Central memory CD8-positive, alpha-beta T cell (primary cell): ENCODE measurements around the gene RASAL3.
"Not testable (repeated sequence)": the region's sequence is repeated elsewhere in the genome, so short reads cannot be mapped to it uniquely, and the experiment has no call there.

Experiments used
- ATAC-seq: fragments of 150-1000 bp; cut with Tn5 transposase; replicated peaks from 2 replicates; pipeline ENCODE4 v1.10.0; 2022; ENCODE audit warnings: mild to moderate bottlenecking, moderate FRiP score, moderate number of reproducible peaks; ENCODE audit not compliant: poor library complexity, severe bottlenecking; ENCODE audit errors: extremely low read depth
- DNase-seq, 2 donors: peaks; one replicate each; pipeline ENCODE4 v3.0.0; 2021; ENCODE audit warnings: low spot score in 2 of 2
- H3K27ac Mint-ChIP-seq: one replicate; pipeline ENCODE4 v1.8.0; 2022; ENCODE audit warnings: low read depth, mild to moderate bottlenecking, moderate library complexity, mixed read lengths
- H3K27me3 Mint-ChIP-seq: one replicate; pipeline ENCODE4 v1.8.0; 2022; ENCODE audit warnings: mixed read lengths
- H3K36me3 Mint-ChIP-seq: one replicate; pipeline ENCODE4 v1.8.0; 2022; ENCODE audit warnings: mild to moderate bottlenecking, moderate library complexity, mixed read lengths; ENCODE audit not compliant: insufficient read depth
- H3K4me1 Mint-ChIP-seq: one replicate; pipeline ENCODE4 v1.8.0; 2022; ENCODE audit warnings: mixed read lengths
- H3K4me3 Mint-ChIP-seq: one replicate; pipeline ENCODE4 v1.8.0; 2022; ENCODE audit warnings: mild to moderate bottlenecking, moderate library complexity, mixed read lengths
- H3K9me3 Mint-ChIP-seq: one replicate; pipeline ENCODE4 v1.8.0; 2022; ENCODE audit warnings: mixed read lengths

Gene RASAL3

GRCh38 chr19:15424692-15425272 lies 39.6 kb downstream of the RASAL3 start:
- no peaks in the 10 kb centered on the region for H3K9me3 Mint-ChIP-seq

GRCh38 chr19:15424121-15424520 lies 40.2 kb downstream of the RASAL3 start:
- Mint-ChIP-seq H3K4me1 (peaks cover 16% of the 10 kb centered on the region), H3K27ac (no peak overlapping the region), H3K9me3 (no peaks in the 10 kb centered on the region), H3K27me3 (no peaks in the 10 kb centered on the region), H3K36me3 (peaks cover 13% of the 10 kb centered on the region), H3K4me3 (no peak overlapping the region)
- ATAC-seq = no peak
- DNase-seq = no peak

More at GRCh38 chr19:15424692-15425272, 39.6 kb downstream of the RASAL3 start:
- no peak for ATAC-seq
- Mint-ChIP-seq H3K4me1 (peaks cover 10% of the 10 kb centered on the region), H3K36me3 (peaks cover 12% of the 10 kb centered on the region), H3K4me3 (no peak overlapping the region), H3K27me3 (no peaks in the 10 kb centered on the region), H3K27ac (no peak overlapping the region)
- DNase-seq = no peak

DNA sequence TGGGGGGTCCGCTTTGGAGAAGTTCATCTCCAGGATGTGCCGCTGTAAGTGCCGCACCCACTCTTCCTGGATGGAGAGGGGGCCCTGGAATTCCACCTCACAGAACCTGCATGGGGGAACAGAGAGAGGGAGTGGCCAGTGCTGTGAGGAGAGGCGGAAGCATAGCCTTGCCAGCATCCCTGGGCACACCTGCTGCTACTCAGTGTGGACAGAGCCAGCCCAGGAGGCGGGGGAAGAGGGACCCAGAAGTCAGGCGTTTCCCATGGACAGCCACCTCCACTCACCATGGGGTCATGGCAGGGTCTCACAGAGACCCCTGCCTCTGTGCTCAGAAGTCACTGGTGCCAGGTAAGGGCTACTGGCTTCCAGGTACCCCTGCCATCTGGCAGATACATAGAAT lies 41.2 kb downstream of the RASAL3 start:
- Mint-ChIP-seq H3K36me3 (peaks cover 15% of the 10 kb centered on the region), H3K27me3 (no peaks in the 10 kb centered on the region), H3K4me1 (peaks cover 25% of the 10 kb centered on the region), H3K9me3 (no peaks in the 10 kb centered on the region), H3K27ac (no peak overlapping the region), H3K4me3 (no peak overlapping the region)
- no peak for DNase-seq
- no peak for ATAC-seq

DNA sequence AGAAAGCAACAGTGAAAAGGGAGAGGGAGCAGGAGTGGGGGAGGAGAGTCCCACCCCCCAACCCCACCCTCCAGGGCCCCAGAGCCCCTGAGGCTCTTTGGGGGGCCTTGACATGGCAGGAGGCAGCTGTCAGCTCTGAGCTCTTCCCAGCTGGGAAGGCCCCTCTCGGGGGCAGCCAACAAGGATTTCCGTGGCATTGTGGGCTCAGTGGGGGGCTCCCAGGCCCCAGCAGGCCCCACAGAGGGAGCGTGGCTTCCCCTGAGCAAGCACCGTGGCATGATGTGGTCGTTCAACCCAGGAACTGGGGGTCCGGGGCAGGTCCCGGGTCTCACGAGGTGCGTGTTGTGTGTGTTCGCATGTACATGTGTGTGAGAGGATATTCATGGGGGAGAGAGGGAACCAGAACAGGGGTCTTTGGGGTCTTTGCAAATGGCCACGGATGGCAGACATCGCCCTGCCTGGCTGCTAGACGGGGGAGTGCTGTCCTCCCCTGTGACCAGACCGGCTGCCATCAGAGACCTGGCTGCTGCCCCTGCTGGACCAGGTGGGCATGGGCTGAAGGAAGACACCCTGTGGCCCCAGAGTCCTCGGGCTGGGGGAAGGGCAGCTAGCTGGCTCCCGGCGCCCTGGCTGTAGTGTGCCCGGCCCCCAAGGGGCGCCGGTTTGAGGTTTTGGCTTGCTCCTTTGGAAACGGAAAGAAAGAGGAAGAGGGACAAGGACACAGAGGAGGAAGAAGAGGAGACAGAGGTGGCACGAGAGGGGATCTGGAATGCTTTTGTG lies 41.9 kb downstream of the RASAL3 start:
- H3K27me3 Mint-ChIP-seq = no peaks in the 10 kb centered on the region
- no peak for ATAC-seq
- no peak for DNase-seq
- no peaks in the 10 kb centered on the region for H3K9me3 Mint-ChIP-seq
- H3K4me3 Mint-ChIP-seq = no peak overlapping the region
- H3K27ac Mint-ChIP-seq = no peak overlapping the region
- peaks cover 31% of the 10 kb centered on the region for H3K4me1 Mint-ChIP-seq
- peaks cover 15% of the 10 kb centered on the region for H3K36me3 Mint-ChIP-seq

- Mint-ChIP-seq H3K27me3 (no peaks in the 10 kb centered on the region), H3K4me1 (peaks cover 33% of the 10 kb centered on the region), H3K4me3 (no peak overlapping the region), H3K9me3 (no peaks in the 10 kb centered on the region), H3K36me3 (peaks cover 15% of the 10 kb centered on the region), H3K27ac (no peak overlapping the region)
- DNase-seq = no peak
- no peak for ATAC-seq
These were observed 42.6 kb downstream of the RASAL3 start for GRCh38 chr19:15421721-15422260.

GRCh38 chr19:15421136-15421695 lies 43.1 kb downstream of the RASAL3 start:
- Mint-ChIP-seq H3K36me3 (peaks cover 15% of the 10 kb centered on the region), H3K27me3 (no peaks in the 10 kb centered on the region), H3K4me1 (peaks cover 39% of the 10 kb centered on the region), H3K4me3 (no peak overlapping the region), H3K27ac (no peak overlapping the region), H3K9me3 (no peaks in the 10 kb centered on the region)
- ATAC-seq = no peak
- DNase-seq = no peak

DNA sequence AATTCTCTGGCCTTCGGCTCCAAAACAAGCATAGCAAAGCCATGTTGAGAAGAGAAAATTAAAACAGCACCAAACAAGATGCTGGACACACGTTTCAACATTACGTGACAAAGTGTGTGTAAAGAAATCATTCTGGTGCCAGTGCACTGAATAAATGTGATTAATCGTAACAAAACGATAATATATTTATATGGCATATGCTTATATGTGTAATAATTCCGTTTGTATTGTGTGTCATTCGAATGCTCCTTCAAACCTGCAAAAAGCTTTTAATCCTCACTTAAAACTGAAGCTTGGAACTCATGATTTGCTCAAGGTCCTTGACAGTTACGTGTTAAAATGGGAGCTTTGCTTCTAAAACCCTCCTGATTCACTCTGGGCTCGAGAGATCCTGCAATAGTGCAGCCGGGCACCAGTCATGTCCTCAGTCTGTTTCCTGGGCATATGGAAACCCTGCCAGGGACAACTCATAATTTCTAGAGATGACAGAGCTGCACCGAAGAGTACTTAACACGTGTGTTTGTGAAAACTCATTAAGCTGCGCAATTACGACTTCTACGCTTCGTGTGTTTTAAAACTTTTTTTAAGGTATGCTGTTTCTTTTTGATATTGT lies 44.8 kb downstream of the RASAL3 start:
- H3K9me3 Mint-ChIP-seq = no peaks in the 10 kb centered on the region
- H3K27ac Mint-ChIP-seq = peak overlapping the region; percentile 92
- peak overlapping the region; percentile 94 for H3K4me3 Mint-ChIP-seq
- DNase-seq (no peak), ATAC-seq (no peak)
- H3K27me3 Mint-ChIP-seq = no peaks in the 10 kb centered on the region
- peaks cover 17% of the 10 kb centered on the region for H3K36me3 Mint-ChIP-seq
- peaks cover 48% of the 10 kb centered on the region for H3K4me1 Mint-ChIP-seq

DNA sequence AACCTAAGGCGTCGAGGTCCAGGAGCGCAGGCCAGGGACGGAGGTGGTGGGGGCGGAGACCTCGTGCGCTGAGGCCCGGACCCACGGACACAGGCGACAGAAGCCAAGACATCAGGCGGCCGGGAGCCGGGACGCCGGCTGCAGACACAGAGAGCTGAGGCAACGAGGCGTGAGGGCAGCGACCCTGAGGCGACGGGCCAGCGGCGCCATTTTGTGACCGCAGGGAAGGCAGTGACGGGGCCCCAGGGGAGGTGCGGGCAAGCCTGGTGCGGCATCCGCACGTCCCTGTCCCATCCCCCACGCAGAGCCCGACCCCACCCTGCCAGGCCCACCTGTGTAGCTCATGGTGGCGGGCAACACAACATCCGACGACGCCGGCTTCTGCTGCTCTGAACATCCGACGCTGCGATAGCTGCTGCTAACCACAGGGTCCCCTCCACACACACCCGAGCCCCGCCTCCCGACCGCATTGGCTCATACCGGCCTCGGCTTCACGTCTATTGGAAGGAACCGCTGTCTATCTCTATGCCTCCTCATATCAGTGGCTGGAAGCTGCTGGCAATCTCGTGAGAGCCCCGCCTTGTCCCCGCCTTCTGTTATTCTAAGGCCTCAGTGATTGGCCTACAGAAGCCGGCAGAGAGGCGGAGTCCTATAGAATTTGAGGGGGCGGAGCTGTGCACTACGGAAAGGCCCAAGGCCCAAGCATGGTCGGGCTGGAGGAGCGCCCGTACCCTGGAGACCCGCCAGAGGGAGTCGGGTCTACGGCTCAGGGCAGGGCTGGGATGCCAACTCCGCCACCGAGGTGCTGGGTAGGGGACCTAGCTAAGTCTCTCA lies 45.5 kb downstream of the RASAL3 start, which contains the start of gene AKAP8L:
AKAP8L (minus strand) TSS at position 410 of the 834 bp plus-strand sequence; CDS start at position 345, 65 bp downstream.
- Mint-ChIP-seq H3K4me1 (peaks cover 48% of the 10 kb centered on the region), H3K27me3 (no peaks in the 10 kb centered on the region), H3K4me3 (peak within 1 kb of the TSS; percentile 94), H3K27ac (peak within 1 kb of the TSS; percentile 92), H3K9me3 (no peaks in the 10 kb centered on the region), H3K36me3 (peaks cover 17% of the 10 kb centered on the region)
- DNase-seq (peak; percentile 96 to 100), ATAC-seq (peak; percentile 95)

GRCh38 chr19:15418231-15418578 lies 46.1 kb downstream of the RASAL3 start:
- DNase-seq (no peak), ATAC-seq (no peak)
- Mint-ChIP-seq H3K36me3 (peaks cover 19% of the 10 kb centered on the region), H3K27ac (peak overlapping the region; percentile 92), H3K4me1 (peaks cover 48% of the 10 kb centered on the region), H3K4me3 (peak overlapping the region; percentile 94), H3K9me3 (no peaks in the 10 kb centered on the region), H3K27me3 (no peaks in the 10 kb centered on the region)

- no peaks in the 10 kb centered on the region for H3K27me3 Mint-ChIP-seq
- H3K36me3 Mint-ChIP-seq = peaks cover 15% of the 10 kb centered on the region
- H3K9me3 Mint-ChIP-seq = no peaks in the 10 kb centered on the region
- no peak for DNase-seq
- peak overlapping the region; percentile 92 for H3K27ac Mint-ChIP-seq
- H3K4me1 Mint-ChIP-seq = peaks cover 53% of the 10 kb centered on the region
- H3K4me3 Mint-ChIP-seq = peak overlapping the region; percentile 94
- ATAC-seq = no peak
These were observed 46.6 kb downstream of the RASAL3 start for GRCh38 chr19:15417699-15418098.

- DNase-seq = no peak
- Mint-ChIP-seq H3K4me3 (no peak overlapping the region), H3K27ac (no peak overlapping the region), H3K9me3 (no peaks in the 10 kb centered on the region), H3K4me1 (peaks cover 35% of the 10 kb centered on the region), H3K27me3 (no peaks in the 10 kb centered on the region), H3K36me3 (peaks cover 16% of the 10 kb centered on the region)
- no peak for ATAC-seq
These were observed 51.5 kb downstream of the RASAL3 start for GRCh38 chr19:15412832-15413231.

DNA sequence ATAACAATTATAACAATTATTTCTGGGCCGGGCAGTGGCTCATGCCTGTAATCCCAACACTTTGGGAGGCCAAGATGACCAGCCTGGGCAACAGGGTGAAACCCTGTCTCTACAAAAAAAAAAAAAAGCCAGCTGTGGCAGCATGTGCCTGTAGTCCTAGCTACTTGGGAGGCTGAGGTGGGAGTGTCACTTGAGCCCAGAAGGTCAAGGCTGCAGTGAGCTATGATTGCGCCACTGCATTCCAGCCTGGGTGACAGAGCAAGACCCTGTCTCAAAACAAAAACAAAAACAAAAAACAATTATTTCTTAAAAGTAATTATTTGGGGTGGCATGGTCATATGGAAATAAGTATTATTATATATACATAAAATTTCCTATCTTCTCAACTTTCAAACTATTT lies 53.0 kb downstream of the RASAL3 start:
- not testable (repeated sequence) for H3K27ac Mint-ChIP-seq, H3K27me3 Mint-ChIP-seq, ATAC-seq, H3K4me3 Mint-ChIP-seq, DNase-seq, H3K9me3 Mint-ChIP-seq
- Mint-ChIP-seq H3K36me3 (peaks cover 21% of the 10 kb centered on the region), H3K4me1 (peaks cover 27% of the 10 kb centered on the region)
